GM23338 (cell line): ENCODE results near the gene CDAN1. TPM values are rescaled to one million over a fixed set of nuclear protein-coding genes. Genes with fewer than 3 reads are reported as not detected.
A peak's percentile ranks its signal among the peaks of the same experiment; 100 is the strongest.

ENCODE experiments used
- ATAC-seq: fragments of 200-7000 bp; cut with Tn5 transposase; 3 replicates; pipeline ENCODE4 v1.9.1; 2020
- DNase-seq: peaks from one replicate; pipeline ENCODE4 v3.0.0-alpha.2; 2015; ENCODE audit warnings: low spot score
- H2AFZ ChIP-seq: fragments of 200-600 bp; sonication (generic); 2 replicates; pipeline ENCODE4 v1.8.0; 2016; ENCODE audit warnings: antibody characterized with exemption, mild to moderate bottlenecking, moderate library complexity
- H3F3A ChIP-seq: fragments of 200-600 bp; sonication (generic); replicated peaks from 2 replicates; pipeline ENCODE4 v1.8.0; 2017; ENCODE audit warnings: antibody characterized with exemption, mixed run types, low read depth
- H3K27ac ChIP-seq: fragments of 200-600 bp; sonication (generic); 2 replicates; pipeline ENCODE4 v1.6.1; 2016; ENCODE audit warnings: low read depth
- H3K27me3 ChIP-seq: fragments of 200-600 bp; sonication (generic); 2 replicates; pipeline ENCODE4 v1.8.0; 2016; ENCODE audit warnings: mild to moderate bottlenecking, mixed run types, moderate library complexity; ENCODE audit not compliant: insufficient read depth
- H3K36me3 ChIP-seq: fragments of 200-600 bp; sonication (generic); 2 replicates; pipeline ENCODE4 v1.8.0; 2016; ENCODE audit warnings: mild to moderate bottlenecking; ENCODE audit not compliant: insufficient read depth
- H3K4me1 ChIP-seq: fragments of 200-600 bp; sonication (generic); 2 replicates; pipeline ENCODE4 v1.8.0; 2016; ENCODE audit warnings: mild to moderate bottlenecking, moderate library complexity; ENCODE audit not compliant: insufficient read depth
- H3K4me2 ChIP-seq: fragments of 200-600 bp; sonication (generic); 2 replicates; pipeline ENCODE4 v1.7.1; 2017; ENCODE audit warnings: mixed run types
- H3K4me3 ChIP-seq: fragments of 200-600 bp; sonication (generic); 2 replicates; pipeline ENCODE4 v1.6.1; 2016; ENCODE audit warnings: mixed run types
- H3K79me2 ChIP-seq: fragments of 200-600 bp; sonication (generic); replicated peaks from 2 replicates; pipeline ENCODE4 v1.8.0; 2017; ENCODE audit warnings: mild to moderate bottlenecking; ENCODE audit not compliant: insufficient read depth
- H3K9me2 ChIP-seq: fragments of 200-600 bp; sonication (generic); 2 replicates; pipeline ENCODE4 v1.8.0; 2017; ENCODE audit not compliant: insufficient read depth
- H4K20me1 ChIP-seq: fragments of 200-600 bp; sonication (generic); replicated peaks from 2 replicates; pipeline ENCODE4 v1.8.0; 2017; ENCODE audit warnings: mild to moderate bottlenecking; ENCODE audit not compliant: insufficient read depth
- H3K27ac Mint-ChIP-seq: 2 replicates; pipeline ENCODE4 v1.8.0; 2020; ENCODE audit warnings: inconsistent platforms, mild to moderate bottlenecking, moderate library complexity, mixed read lengths
- H3K27me3 Mint-ChIP-seq: 3 replicates; pipeline ENCODE4 v1.8.0; 2022; ENCODE audit warnings: low read depth, mild to moderate bottlenecking, moderate library complexity, mixed read lengths, inconsistent platforms; ENCODE audit not compliant: insufficient read depth, poor library complexity
- H3K36me3 Mint-ChIP-seq: 3 replicates; pipeline ENCODE4 v1.8.0; 2021; ENCODE audit warnings: low read depth, mild to moderate bottlenecking, inconsistent platforms, moderate library complexity, mixed read lengths
- H3K4me1 Mint-ChIP-seq: 3 replicates; pipeline ENCODE4 v1.8.0; 2020; ENCODE audit warnings: mild to moderate bottlenecking, inconsistent platforms, mixed read lengths
- H3K4me3 Mint-ChIP-seq: 3 replicates; pipeline ENCODE4 v1.8.0; 2021; ENCODE audit warnings: moderate library complexity, mild to moderate bottlenecking, inconsistent platforms, mixed read lengths
- H3K9me3 Mint-ChIP-seq: 3 replicates; pipeline ENCODE4 v1.8.0; 2020; ENCODE audit warnings: moderate library complexity, mild to moderate bottlenecking, inconsistent platforms, mixed read lengths
- CREB1 ChIP-seq: fragments of 250-450 bp; sonication (Bioruptor Pico); IDR thresholded peaks from 2 replicates; pipeline ENCODE4 v1.5.0; 2020; ENCODE audit warnings: low read depth, mild to moderate bottlenecking, moderate library complexity
- EZH2phosphoT487 ChIP-seq: fragments of 200-600 bp; sonication (generic); IDR thresholded peaks from one replicate; pipeline ENCODE4 v1.8.1; 2018; ENCODE audit warnings: antibody characterized with exemption; ENCODE audit not compliant: unreplicated experiment
- JUNB ChIP-seq: IDR thresholded peaks from one replicate; pipeline ENCODE4 v1.6.1; 2016; ENCODE audit warnings: antibody characterized with exemption; ENCODE audit not compliant: unreplicated experiment
- NANOG ChIP-seq: IDR thresholded peaks from 2 replicates; pipeline ENCODE4 v1.6.1; 2016; ENCODE audit warnings: antibody characterized with exemption, borderline replicate concordance
- STAT1 ChIP-seq: IDR thresholded peaks from one replicate; pipeline ENCODE4 v1.6.1; 2016; ENCODE audit warnings: antibody characterized with exemption; ENCODE audit not compliant: unreplicated experiment
- ZNF114 ChIP-seq: fragments of 250-450 bp; sonication (Bioruptor Pico); IDR thresholded peaks from 2 replicates; pipeline ENCODE4 v1.5.0; 2020; ENCODE audit warnings: mild to moderate bottlenecking, moderate library complexity
- ZNF331 ChIP-seq: fragments of 250-450 bp; sonication (Bioruptor Pico); IDR thresholded peaks from 2 replicates; pipeline ENCODE4 v1.5.0; 2020; ENCODE audit warnings: low read depth, mild to moderate bottlenecking, moderate library complexity
- ZNF462 ChIP-seq: fragments of 250-450 bp; sonication (Bioruptor Pico); IDR thresholded peaks from 2 replicates; pipeline ENCODE4 v1.5.0; 2020; ENCODE audit warnings: mild to moderate bottlenecking, moderate library complexity
- polyA plus RNA-seq: library from polyadenylated mRNA; unstranded; fragments of >200 nt; fragmentation: Nextera tagmentation; extraction: Ambion mirVana; gene quantifications from 2 replicates; pipeline ENCODE4 v1.2.1, GENCODE V29; 2016
- total RNA-seq: library from RNA; depleted of rRNA; stranded (reverse); fragments of >200 nt; shearing (Covaris generic); gene quantifications from 2 replicates; pipeline ENCODE4 v1.2.3, GENCODE V29; 2014

CDAN1 gene
- total and polyA plus RNA-seq, 2 experiments from 2014 or later = 6.0 to 14.7 TPM

DNA sequence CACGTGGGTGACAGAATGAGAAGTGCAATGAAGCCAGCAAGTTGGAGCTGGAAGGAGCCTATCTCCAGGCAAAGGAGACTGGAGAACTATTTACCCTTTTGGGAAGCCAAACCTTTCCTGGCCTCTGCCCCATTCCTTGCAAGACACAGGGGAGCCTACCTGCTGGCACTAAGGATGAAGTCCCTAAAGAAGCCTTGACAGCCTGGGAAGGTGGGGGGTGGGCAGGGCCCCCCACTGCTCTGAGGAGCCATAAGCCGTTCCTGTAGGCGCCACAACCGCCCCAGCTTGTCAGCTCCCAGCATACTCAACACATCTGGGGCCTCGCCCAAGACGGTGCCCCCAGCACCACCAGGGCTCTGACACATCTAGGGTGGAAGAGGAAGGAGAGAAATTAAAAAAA lies 5.5 kb downstream of the CDAN1 start:
- H3K4me1 Mint-ChIP-seq = peaks cover 27% of the 10 kb centered on the region
- Histone ChIP-seq H3K9me2 (no peaks in the 10 kb centered on the region), H3K27ac (no peak overlapping the region), H3K4me1 (peaks cover 6% of the 10 kb centered on the region; the same call in 1 of the 2 replicates), H3K4me3 (no peak overlapping the region), H4K20me1 (no peaks in the 10 kb centered on the region; the same call in none of the 2 replicates), H3K79me2 (0 out of 2 replicates have a peak, but pooled peaks cover 3% of the 10 kb centered on the region), H3F3A (0 out of 2 replicates have a peak, but pooled peaks cover 4% of the 10 kb centered on the region), H2AFZ (no peak overlapping the region), H3K4me2 (no peak overlapping the region), H3K36me3 (peaks cover 19% of the 10 kb centered on the region), H3K27me3 (no peaks in the 10 kb centered on the region)
- no peak for DNase-seq
- no peaks in the 10 kb centered on the region for H3K9me3 Mint-ChIP-seq
- H3K4me3 Mint-ChIP-seq = no peak overlapping the region
- ATAC-seq = no peak
- TF ChIP-seq EZH2phosphoT487 (no peak), JUNB (no peak), CREB1 (CRISPR knock-in tag) (no peak)
- no peak overlapping the region for H3K27ac Mint-ChIP-seq
- H3K27me3 Mint-ChIP-seq = peaks cover 6% of the 10 kb centered on the region
- peaks cover 61% of the 10 kb centered on the region for H3K36me3 Mint-ChIP-seq

DNA sequence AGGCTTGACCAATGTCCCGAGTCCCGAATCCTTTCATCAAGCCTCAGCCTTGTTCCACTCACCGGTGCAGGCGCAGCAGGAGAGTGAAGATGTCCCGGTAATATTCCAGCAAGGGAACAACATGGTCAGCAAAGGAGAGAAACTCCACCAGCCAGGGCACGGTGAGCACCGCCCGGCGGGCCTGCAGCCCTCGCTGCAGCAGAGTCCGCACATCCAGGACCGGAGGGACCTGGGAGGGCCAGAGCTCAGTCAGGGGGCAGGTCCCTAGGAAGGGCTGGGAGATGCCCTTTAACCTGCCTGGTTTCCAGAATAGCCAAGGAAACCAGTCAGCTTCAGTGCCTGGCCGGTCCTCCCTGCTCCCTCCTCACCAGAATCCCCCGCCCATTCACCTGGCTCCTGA lies 6.4 kb downstream of the CDAN1 start:
- H3K4me1 ChIP-seq = peaks cover under 1% of the 10 kb centered on the region; the same call in 1 of the 2 replicates
- 0 out of 2 replicates have a peak overlapping the region, but pooled peaks have one; percentile 48 for H3K27ac Mint-ChIP-seq
- H2AFZ ChIP-seq = no peak overlapping the region
- H3K4me2 ChIP-seq = no peak overlapping the region
- H3K27ac ChIP-seq = no peak overlapping the region
- no peak for TF ChIP-seq CREB1 (CRISPR knock-in tag)
- no peak for TF ChIP-seq NANOG
- no peak for TF ChIP-seq ZNF114 (CRISPR knock-in tag)
- no peak for TF ChIP-seq ZNF331 (CRISPR knock-in tag)
- no peak for TF ChIP-seq STAT1
- TF ChIP-seq ZNF462 (CRISPR knock-in tag) = no peak
- H3K27me3 ChIP-seq = no peaks in the 10 kb centered on the region
- H3K4me3 Mint-ChIP-seq = no peak overlapping the region
- no peaks in the 10 kb centered on the region for H3K9me2 ChIP-seq
- peaks cover 19% of the 10 kb centered on the region for H3K36me3 ChIP-seq
- H4K20me1 ChIP-seq = no peaks in the 10 kb centered on the region; the same call in none of the 2 replicates
- H3K4me1 Mint-ChIP-seq = peaks cover 24% of the 10 kb centered on the region
- no peak overlapping the region for H3K4me3 ChIP-seq
- DNase-seq = no peak
- ATAC-seq = no peak; the same call in 2 of the 3 replicates
- H3K79me2 ChIP-seq = 0 out of 2 replicates have a peak, but pooled peaks cover 3% of the 10 kb centered on the region
- H3K9me3 Mint-ChIP-seq = no peaks in the 10 kb centered on the region
- H3K36me3 Mint-ChIP-seq = peaks cover 62% of the 10 kb centered on the region
- 0 out of 2 replicates have a peak, but pooled peaks cover 4% of the 10 kb centered on the region for H3F3A ChIP-seq
- H3K27me3 Mint-ChIP-seq = peaks cover 3% of the 10 kb centered on the region
